ENCODE results near the gene MRPL36.

MRPL36 gene

DNA sequence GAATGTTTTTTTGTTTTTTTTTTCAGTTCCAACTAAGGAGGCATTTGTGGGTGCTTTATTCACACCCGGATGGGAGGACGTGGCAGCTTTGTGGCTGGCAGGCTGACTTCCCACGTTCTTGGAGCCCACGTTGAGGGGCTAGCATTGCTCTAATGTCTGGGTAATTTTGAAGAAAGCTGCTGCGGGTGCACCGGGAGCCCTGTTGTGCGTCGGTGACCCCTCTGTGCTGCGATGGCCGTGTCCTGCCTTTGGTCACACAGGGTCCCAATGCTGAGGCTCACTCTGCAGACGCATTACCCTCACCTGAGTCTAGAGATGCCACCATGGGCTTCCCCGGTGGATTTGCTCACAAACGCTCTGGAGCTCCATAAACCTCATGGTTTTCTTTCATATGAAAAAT lies 35.8 kb upstream of the MRPL36 start:
- POLR2A ChIA-PET = no interaction called here

DNA sequence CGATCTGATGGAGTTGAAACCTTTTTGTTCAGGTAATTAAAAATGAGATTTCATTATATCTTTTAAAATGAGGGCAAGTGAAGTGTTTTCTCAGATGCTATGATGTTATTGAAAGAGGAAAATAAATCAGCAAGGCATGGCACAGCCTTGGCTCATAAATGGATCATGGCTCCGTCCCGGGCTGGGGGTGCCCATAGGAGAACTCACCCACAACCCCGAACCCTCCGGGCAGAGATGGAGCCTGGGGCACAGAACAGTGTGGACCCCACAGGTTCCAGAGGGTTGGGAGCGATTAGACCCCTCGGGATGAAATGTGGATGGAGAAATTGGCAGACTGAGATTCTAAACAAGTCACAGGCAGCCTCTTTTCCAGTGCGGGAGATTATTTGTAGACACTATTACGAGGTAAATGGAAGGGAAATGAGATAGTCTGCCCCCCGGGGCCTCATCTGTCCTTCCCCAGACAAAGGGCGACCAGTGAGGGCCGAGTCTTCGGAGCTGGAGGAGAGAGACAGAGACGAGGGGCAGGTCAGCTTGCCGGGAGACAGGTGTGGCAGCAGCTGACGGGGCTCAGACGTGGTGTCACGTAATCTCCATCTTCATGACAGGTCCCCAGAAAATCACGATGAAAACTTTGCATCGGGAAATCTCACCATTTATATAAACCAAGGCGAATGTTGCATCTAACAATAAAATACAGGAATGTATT lies 35.2 kb upstream of the MRPL36 start:
- no peak overlapping the region for H3K27ac ChIP-seq (ENCODE audit: insufficient read depth in 1 of 2, low read depth in 1 of 2, low read length in 2 of 2, poor library complexity in 1 of 2, severe bottlenecking in 2 of 2)
- no peak for DNase-seq
- H3K27me3 ChIP-seq (replicated peaks in 2 of 5; ENCODE audit: control insufficient read depth in 4 of 5, insufficient read depth in 5 of 5, low read length in 4 of 5) = peaks cover 0 to 81% (median 18%) of the 10 kb centered on the region in 5 experiments
- WGBS (ENCODE audit: insufficient coverage) = 78% methylated on average over 16 of the region's 21 CpGs
- no peak overlapping the region for H3K4me3 ChIP-seq (ENCODE audit: control insufficient read depth in 1 of 7, extremely low read depth in 1 of 7, insufficient read depth in 4 of 7, low read depth in 2 of 7, low read length in 6 of 7)
- CTCF ChIA-PET = no interaction called here
- no peaks in the 10 kb centered on the region for H3K9me3 ChIP-seq (ENCODE audit: control extremely low read depth in 1 of 5, control insufficient read depth in 4 of 5, insufficient read depth in 2 of 5, low read depth in 1 of 5, low read length in 4 of 5)
- no peaks in the 10 kb centered on the region for H3K4me1 ChIP-seq (ENCODE audit: control extremely low read depth in 1 of 4, control insufficient read depth in 4 of 4, insufficient read depth in 4 of 4, low read length in 3 of 4)
- no peaks in the 10 kb centered on the region for H3K36me3 ChIP-seq (ENCODE audit: control insufficient read depth in 4 of 4, insufficient read depth in 4 of 4, low read length in 3 of 4)
- POLR2A ChIA-PET = no interaction called here

More for the DNA sequence above, 35.8 kb upstream of the MRPL36 start:
- DNase-seq = no peak
- H3K27ac ChIP-seq (ENCODE audit: insufficient read depth in 1 of 2, low read depth in 1 of 2, low read length in 2 of 2, poor library complexity in 1 of 2, severe bottlenecking in 2 of 2) = no peak overlapping the region
- 84% methylated on average over 12 of the region's 13 CpGs for WGBS (ENCODE audit: insufficient coverage)
- peaks cover 0 to 87% (median 18%) of the 10 kb centered on the region in 5 experiments for H3K27me3 ChIP-seq (replicated peaks in 2 of 5; ENCODE audit: control insufficient read depth in 4 of 5, insufficient read depth in 5 of 5, low read length in 4 of 5)
- H3K4me1 ChIP-seq (ENCODE audit: control extremely low read depth in 1 of 4, control insufficient read depth in 4 of 4, insufficient read depth in 4 of 4, low read length in 3 of 4) = no peaks in the 10 kb centered on the region
- CTCF ChIA-PET = no interaction called here
- no peaks in the 10 kb centered on the region for H3K9me3 ChIP-seq (ENCODE audit: control extremely low read depth in 1 of 5, control insufficient read depth in 4 of 5, insufficient read depth in 2 of 5, low read depth in 1 of 5, low read length in 4 of 5)
- no peaks in the 10 kb centered on the region for H3K36me3 ChIP-seq (ENCODE audit: control insufficient read depth in 4 of 4, insufficient read depth in 4 of 4, low read length in 3 of 4)
- no peak overlapping the region for H3K4me3 ChIP-seq (ENCODE audit: control insufficient read depth in 1 of 7, extremely low read depth in 1 of 7, insufficient read depth in 4 of 7, low read depth in 2 of 7, low read length in 6 of 7)

DNA sequence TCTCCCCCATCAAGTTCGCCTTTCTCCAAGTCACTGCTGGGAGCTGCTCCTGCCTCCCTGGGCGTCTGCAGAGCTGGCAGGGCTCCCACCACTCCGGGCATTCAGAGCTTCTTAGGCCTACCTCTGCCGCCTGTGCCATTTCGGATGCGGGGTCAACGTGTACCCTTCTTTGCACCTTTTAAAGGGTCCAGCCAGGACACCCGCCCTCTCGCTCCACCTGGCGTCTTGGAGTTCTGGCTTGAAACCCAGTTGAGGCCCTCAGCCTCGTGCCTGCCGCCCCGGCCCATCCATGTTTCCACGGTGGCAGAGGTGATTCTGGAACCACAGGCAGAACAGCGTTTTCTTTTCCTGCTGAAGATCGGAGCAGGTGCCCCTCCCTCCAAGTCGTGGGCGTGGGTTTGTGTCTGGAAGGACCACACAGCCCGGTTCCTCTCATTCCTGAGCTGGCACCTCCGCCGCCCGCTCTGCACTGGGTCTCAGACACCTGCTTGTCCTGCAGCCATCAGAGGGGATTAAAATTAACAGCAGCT lies 34.5 kb upstream of the MRPL36 start:
- no peak for DNase-seq
- ChIA-PET CTCF (no interaction called here), POLR2A (no interaction called here)
- Histone ChIP-seq H3K4me3 (ENCODE audit: control insufficient read depth in 1 of 7, extremely low read depth in 1 of 7, insufficient read depth in 4 of 7, low read depth in 2 of 7, low read length in 6 of 7) (no peak overlapping the region), H3K27ac (ENCODE audit: insufficient read depth in 1 of 2, low read depth in 1 of 2, low read length in 2 of 2, poor library complexity in 1 of 2, severe bottlenecking in 2 of 2) (no peak overlapping the region), H3K9me3 (ENCODE audit: control extremely low read depth in 1 of 5, control insufficient read depth in 4 of 5, insufficient read depth in 2 of 5, low read depth in 1 of 5, low read length in 4 of 5) (no peaks in the 10 kb centered on the region), H3K36me3 (ENCODE audit: control insufficient read depth in 4 of 4, insufficient read depth in 4 of 4, low read length in 3 of 4) (no peaks in the 10 kb centered on the region), H3K27me3 (replicated peaks in 2 of 5; ENCODE audit: control insufficient read depth in 4 of 5, insufficient read depth in 5 of 5, low read length in 4 of 5) (peaks cover 0 to 73% (median 14%) of the 10 kb centered on the region in 5 experiments), H3K4me1 (ENCODE audit: control extremely low read depth in 1 of 4, control insufficient read depth in 4 of 4, insufficient read depth in 4 of 4, low read length in 3 of 4) (no peaks in the 10 kb centered on the region)
- WGBS (ENCODE audit: insufficient coverage) = 84% methylated on average over 22 of the region's 22 CpGs

DNA sequence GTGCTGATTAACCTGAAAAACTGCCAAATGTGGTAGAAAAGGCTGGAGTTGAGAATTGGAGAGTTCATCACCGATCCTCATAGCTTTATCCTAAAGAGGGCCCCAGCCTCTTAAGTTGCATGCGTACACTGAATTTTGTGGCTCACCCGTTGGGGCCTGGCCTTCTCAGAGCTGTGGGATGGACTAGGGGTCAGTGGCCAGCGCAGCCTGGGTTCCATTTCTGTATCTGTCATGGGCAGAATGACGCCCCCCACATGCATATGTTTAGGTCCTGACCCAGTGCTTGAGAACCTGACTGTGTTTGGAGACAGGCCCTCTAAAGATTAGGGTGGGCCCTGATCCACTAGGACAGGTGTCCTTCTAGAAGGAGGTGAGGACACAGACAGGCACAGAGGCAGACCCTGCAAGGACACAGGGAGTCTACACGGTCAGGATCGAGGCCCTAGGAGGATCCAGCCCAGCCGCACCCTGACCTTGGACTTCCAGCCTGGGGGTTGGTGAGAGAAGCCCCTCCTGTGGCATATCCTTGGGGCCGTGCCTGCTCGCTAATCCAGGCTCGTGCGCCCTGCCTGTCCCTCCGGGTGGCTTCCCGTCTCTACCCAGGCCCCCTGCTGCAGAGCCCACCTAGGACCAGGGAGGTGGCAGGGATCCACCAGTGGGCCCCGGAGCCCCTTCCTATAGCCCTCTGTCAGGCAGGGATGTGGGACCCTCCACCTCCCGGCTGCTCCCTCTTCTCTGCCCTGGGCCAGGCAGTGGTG lies 33.8 kb upstream of the MRPL36 start:
- H3K27ac ChIP-seq (ENCODE audit: insufficient read depth in 1 of 2, low read depth in 1 of 2, low read length in 2 of 2, poor library complexity in 1 of 2, severe bottlenecking in 2 of 2) = no peak overlapping the region
- no peaks in the 10 kb centered on the region for H3K9me3 ChIP-seq (ENCODE audit: control extremely low read depth in 1 of 5, control insufficient read depth in 4 of 5, insufficient read depth in 2 of 5, low read depth in 1 of 5, low read length in 4 of 5)
- CTCF ChIA-PET = interaction anchor here (1.0 kb wide), 1 partner anchor 60 kb away, joined by 3 read pairs; no protein-coding TSS in a partner anchor
- no peaks in the 10 kb centered on the region for H3K36me3 ChIP-seq (ENCODE audit: control insufficient read depth in 4 of 4, insufficient read depth in 4 of 4, low read length in 3 of 4)
- POLR2A ChIA-PET = no interaction called here
- no peak overlapping the region for H3K4me3 ChIP-seq (ENCODE audit: control insufficient read depth in 1 of 7, extremely low read depth in 1 of 7, insufficient read depth in 4 of 7, low read depth in 2 of 7, low read length in 6 of 7)
- 91% methylated on average over 15 of the region's 16 CpGs for WGBS (ENCODE audit: insufficient coverage)
- peaks cover 0 to 70% (median 14%) of the 10 kb centered on the region in 5 experiments for H3K27me3 ChIP-seq (replicated peaks in 2 of 5; ENCODE audit: control insufficient read depth in 4 of 5, insufficient read depth in 5 of 5, low read length in 4 of 5)
- no peaks in the 10 kb centered on the region for H3K4me1 ChIP-seq (ENCODE audit: control extremely low read depth in 1 of 4, control insufficient read depth in 4 of 4, insufficient read depth in 4 of 4, low read length in 3 of 4)
- DNase-seq = no peak

DNA sequence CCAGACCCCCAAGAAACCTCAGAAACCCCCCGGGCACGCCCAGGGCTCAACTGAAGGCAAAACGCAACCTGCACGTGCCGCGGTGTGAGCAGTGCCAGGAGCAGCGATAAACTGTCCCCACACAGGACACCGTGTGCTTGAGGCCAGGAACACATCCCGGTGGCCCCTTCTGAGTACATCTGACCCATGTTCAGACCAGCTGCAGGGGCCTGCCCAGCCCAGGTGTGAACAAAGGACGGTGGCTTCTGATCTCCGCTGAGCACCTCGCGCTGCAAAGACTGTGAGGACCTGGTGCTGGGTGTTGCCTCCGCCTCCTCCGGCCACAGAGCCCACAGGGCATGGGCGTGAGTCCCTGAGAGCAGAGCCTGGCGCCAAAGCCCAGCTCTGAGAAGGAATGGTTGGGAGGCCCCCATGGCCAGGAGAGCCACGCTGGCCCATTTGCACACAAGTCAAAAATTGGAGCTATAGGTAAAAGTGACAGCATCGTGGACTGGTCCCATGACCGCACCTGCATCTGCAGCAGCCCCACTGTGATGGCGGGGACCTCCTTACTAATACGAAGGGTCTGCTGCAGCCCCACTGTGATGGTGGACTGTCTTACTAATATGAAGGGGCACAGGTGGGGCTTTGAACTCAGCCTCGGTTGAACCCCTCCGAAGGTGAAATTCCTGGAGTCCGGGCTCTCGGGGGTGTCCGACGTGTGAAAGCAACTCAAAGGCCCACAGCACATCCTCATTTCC lies 33.0 kb upstream of the MRPL36 start:
- CTCF ChIA-PET = interaction anchor here (1.0 kb wide), 1 partner anchor 60 kb away, joined by 3 read pairs; no protein-coding TSS in a partner anchor
- no peak overlapping the region for H3K27ac ChIP-seq (ENCODE audit: insufficient read depth in 1 of 2, low read depth in 1 of 2, low read length in 2 of 2, poor library complexity in 1 of 2, severe bottlenecking in 2 of 2)

DNA sequence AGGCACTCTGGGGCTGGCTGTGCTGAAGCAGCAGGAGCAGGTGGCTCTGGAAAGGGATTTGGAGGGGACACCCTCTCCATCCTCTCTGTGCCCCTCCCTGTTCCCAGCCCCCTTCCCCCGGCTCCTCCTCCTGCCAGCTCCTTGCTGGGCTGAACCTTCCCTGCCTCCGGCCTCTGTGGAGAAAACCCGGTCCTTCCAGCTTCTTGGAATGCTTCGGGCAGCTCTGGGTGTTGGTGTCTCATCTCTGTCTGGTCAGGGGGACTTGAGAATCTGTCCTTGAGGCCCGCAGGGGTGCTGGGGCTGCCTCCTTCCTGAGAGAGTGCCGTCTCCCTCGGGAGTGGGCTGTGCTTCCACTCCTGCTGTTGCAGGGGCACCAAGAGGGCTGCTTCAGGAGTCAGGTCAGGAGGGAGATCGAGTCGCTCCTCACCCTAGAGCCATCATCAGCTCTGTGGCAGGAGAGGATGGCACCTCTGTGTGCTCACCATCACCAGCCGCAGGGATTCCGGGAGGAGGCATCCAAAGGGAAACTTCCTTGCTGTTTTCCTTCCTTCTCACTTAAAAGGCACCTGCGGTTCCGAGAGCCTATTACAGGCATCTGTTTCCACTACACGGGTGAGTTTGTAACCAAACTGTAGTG lies 32.2 kb upstream of the MRPL36 start:
- ChIA-PET POLR2A (no interaction called here), CTCF (no interaction called here)
- Histone ChIP-seq H3K36me3 (ENCODE audit: control insufficient read depth in 4 of 4, insufficient read depth in 4 of 4, low read length in 3 of 4) (no peaks in the 10 kb centered on the region), H3K27ac (ENCODE audit: insufficient read depth in 1 of 2, low read depth in 1 of 2, low read length in 2 of 2, poor library complexity in 1 of 2, severe bottlenecking in 2 of 2) (no peak overlapping the region), H3K4me1 (ENCODE audit: control extremely low read depth in 1 of 4, control insufficient read depth in 4 of 4, insufficient read depth in 4 of 4, low read length in 3 of 4) (no peaks in the 10 kb centered on the region), H3K4me3 (ENCODE audit: control insufficient read depth in 1 of 7, extremely low read depth in 1 of 7, insufficient read depth in 4 of 7, low read depth in 2 of 7, low read length in 6 of 7) (no peak overlapping the region), H3K9me3 (ENCODE audit: control extremely low read depth in 1 of 5, control insufficient read depth in 4 of 5, insufficient read depth in 2 of 5, low read depth in 1 of 5, low read length in 4 of 5) (no peaks in the 10 kb centered on the region), H3K27me3 (replicated peaks in 2 of 5; ENCODE audit: control insufficient read depth in 4 of 5, insufficient read depth in 5 of 5, low read length in 4 of 5) (peaks cover 0 to 59% (median 14%) of the 10 kb centered on the region in 5 experiments)
- no peak for DNase-seq
- WGBS (ENCODE audit: insufficient coverage) = 43% methylated on average over 11 of the region's 14 CpGs

More for the DNA sequence above, 33.0 kb upstream of the MRPL36 start:
- no peaks in the 10 kb centered on the region for H3K36me3 ChIP-seq (ENCODE audit: control insufficient read depth in 4 of 4, insufficient read depth in 4 of 4, low read length in 3 of 4)
- H3K4me1 ChIP-seq (ENCODE audit: control extremely low read depth in 1 of 4, control insufficient read depth in 4 of 4, insufficient read depth in 4 of 4, low read length in 3 of 4) = no peaks in the 10 kb centered on the region
- no peaks in the 10 kb centered on the region for H3K9me3 ChIP-seq (ENCODE audit: control extremely low read depth in 1 of 5, control insufficient read depth in 4 of 5, insufficient read depth in 2 of 5, low read depth in 1 of 5, low read length in 4 of 5)
- H3K27me3 ChIP-seq (replicated peaks in 2 of 5; ENCODE audit: control insufficient read depth in 4 of 5, insufficient read depth in 5 of 5, low read length in 4 of 5) = peaks cover 0 to 66% (median 14%) of the 10 kb centered on the region in 5 experiments
- POLR2A ChIA-PET = no interaction called here
- no peak for DNase-seq
- whole genome bisulfite sequencing (ENCODE audit: insufficient coverage) = 81% methylated on average over 21 of the region's 28 CpGs
- no peak overlapping the region for H3K4me3 ChIP-seq (ENCODE audit: control insufficient read depth in 1 of 7, extremely low read depth in 1 of 7, insufficient read depth in 4 of 7, low read depth in 2 of 7, low read length in 6 of 7)
